Activated CD8-positive, alpha-beta memory T cell treated with anti-CD3 and anti-CD28 coated beads for 36 hours (primary cell): ENCODE measurements around the gene OR2T2. TPM values are rescaled to one million over a fixed set of nuclear protein-coding genes. Genes with fewer than 3 reads are reported as not detected.
"Not testable (repeated sequence)": the region's sequence is repeated elsewhere in the genome, so short reads cannot be mapped to it uniquely, and the experiment has no call there.

Source experiments
- CTCF ChIA-PET: fragments of 350-600 bp; sonication (Branson Sonifier 250); formaldehyde crosslinking; loops from one replicate; lab custom pipeline; 2021; ENCODE audit warnings: antibody characterized with exemption; lab: Charles Lee
- POLR2A ChIA-PET: fragments of 350-600 bp; sonication (Branson Sonifier 250); formaldehyde crosslinking; loops from one replicate; lab custom pipeline; 2021; ENCODE audit warnings: antibody characterized with exemption; lab: Charles Lee
- total RNA-seq, 2 experiments: library from RNA; stranded (reverse); gene quantifications; one replicate each; pipeline ENCODE4 v1.2.3, GENCODE V29; 2021

The OR2T2 gene
- total RNA-seq, 2 experiments from 2014 or later, result not detected

DNA sequence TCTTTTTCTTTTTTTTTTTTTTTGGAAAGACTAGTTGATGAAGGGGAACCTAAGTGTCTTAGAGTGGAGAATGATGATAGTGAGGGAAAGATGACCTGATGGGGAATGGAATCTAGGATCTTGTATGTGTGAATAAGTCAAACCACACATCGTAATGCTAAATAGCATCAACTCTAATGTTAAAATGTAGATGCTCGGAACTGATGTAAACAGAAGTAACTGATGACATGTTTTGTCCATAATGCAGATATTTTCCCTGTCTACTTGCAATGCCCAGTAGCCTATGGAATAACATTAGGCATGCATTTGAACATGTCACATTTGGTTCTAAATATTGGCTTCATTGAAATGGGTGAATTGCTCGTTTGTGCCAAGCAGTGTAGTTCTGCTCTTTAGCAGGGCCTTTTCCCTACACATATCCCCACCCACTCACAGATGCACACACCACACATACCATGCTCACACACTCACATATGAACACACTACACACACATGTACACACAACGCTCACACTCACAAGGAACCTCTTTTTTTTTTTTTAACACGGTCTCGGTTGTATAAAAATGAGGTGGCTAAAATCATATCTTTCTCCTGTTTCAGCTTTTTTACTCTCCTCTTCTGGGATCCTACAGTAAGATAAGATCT lies 4.5 kb downstream of the OR2T2 start:
- CTCF ChIA-PET, POLR2A ChIA-PET: not testable (repeated sequence)

DNA sequence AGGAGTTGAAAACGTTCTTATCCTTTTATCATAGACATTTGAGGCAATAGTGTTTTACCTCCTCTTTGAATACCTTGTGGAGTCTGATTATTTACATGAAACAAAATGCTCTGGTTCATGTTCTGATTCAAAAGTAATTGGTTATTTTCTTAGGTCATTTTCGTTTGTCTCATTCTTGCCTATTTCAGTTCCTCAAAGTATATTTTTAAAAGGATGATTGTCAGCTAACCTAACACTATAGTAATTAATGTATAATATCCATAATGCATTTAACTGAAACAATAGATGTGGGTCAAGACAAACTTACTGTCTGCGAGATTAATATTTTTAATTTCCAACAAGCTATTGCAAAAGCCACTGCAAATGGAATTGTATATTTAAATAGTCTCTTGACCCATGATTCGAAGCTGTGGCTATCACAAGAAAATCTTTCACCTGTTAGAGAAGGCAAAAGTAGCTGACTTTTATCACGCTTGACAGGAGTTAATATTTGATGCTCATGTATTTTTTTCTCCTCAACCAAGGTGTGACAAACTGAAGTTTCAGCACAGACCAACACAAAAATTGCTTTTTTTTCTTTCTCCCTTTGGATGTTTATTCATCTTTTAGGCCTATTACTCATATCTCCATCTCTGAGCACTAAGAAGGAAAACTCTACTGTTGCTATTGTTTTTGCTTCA lies 5.2 kb downstream of the OR2T2 start:
- POLR2A ChIA-PET, CTCF ChIA-PET: not testable (repeated sequence)

DNA sequence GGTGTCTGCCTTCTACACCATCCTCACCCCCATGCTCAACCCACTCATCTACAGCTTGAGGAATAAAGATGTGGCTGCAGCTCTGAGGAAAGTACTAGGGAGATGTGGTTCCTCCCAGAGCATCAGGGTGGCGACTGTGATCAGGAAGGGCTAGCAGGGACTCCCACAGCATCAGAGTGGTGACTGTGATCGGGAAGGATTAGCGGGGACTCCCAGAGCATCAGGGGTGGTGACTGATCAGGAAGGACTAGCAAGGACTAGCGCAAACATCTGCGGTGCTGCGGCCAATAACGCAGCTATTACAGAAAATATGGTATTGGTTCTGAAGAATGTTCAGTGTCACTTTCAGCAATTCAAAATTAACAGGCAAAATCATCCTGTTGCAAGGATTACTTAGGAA lies 8.2 kb downstream of the OR2T2 start:
- CTCF ChIA-PET, result not testable (repeated sequence)

DNA sequence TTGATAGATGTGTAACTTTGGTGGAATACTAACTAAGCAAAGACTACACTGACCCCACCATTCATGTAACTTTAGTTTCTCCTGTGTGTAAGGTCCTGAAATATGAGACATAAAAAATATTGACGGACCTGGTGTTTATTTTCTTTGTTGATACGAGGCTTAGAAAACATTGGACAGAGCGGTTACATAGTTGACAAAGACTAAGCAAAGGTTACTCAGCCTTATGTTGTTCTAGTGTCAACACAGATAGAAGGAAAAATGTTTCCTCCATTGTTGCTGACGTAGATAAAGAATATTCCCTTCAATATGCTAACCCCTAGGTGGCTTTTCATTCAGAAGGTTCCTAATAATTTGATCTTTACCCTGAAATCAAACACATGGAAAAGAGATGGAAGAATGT lies 9.6 kb downstream of the OR2T2 start:
- CTCF ChIA-PET, POLR2A ChIA-PET: not testable (repeated sequence)

More for the DNA sequence above, 8.2 kb downstream of the OR2T2 start:
- POLR2A ChIA-PET, result not testable (repeated sequence)

DNA sequence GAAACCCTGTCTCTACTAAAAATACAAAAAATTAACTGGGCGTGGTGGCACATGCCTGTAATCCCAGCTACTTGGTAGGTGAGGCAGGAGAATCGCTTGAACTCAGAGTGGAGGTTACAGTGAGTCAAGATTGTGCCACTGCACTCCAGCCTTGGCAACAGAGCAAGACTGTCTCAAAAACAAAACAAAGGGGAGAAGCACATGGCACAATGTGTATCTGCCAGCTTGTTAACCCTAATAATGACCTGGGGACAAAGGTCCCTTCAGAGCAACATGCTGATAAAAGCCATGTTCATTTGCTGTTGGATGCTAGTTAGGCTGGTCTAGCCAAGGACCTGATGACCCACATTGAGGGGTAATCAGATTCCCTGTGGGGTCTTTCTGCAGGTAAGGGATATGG lies 11.2 kb downstream of the OR2T2 start:
- CTCF ChIA-PET, POLR2A ChIA-PET: not testable (repeated sequence)

DNA sequence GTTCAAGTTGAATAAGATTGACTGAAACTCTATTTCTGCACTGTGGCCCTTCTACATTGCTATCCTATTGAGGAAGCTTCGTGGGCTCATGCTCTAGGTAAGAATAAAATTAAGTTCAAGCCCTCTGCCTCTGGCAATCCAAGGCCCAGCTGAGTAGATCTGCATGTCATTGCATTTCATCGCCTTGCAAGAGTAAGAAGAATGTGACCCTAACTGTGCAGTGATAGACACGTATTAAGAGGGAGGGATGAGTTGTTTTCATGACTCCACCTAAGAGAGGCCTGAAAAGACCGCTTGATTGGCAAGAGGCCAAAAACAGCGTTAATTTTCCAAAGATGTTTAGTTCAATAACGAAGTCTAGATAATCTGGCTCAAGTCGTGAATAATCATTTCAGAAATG lies 13.7 kb downstream of the OR2T2 start:
- CTCF ChIA-PET, POLR2A ChIA-PET: not testable (repeated sequence)

DNA sequence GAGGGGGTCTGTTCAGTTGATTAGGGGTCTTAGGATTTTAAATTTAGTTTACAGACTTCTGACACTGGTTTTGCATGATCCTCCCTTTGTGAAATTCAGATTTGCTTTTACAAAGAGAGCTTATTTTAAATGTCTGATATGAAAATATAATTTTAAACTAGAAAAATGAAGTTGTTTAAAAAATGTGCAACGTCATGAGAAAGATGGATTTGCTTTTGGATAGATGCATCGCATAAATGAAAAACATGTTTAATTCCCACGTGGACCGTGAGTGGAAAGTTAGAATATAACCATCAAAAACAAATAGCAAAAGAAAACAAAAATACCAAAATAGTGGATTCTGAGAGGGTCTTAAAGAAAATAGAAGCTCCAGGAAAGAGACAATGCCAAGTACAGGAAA lies 25.7 kb downstream of the OR2T2 start:
- ChIA-PET CTCF (no interaction called here), POLR2A (no interaction called here)

DNA sequence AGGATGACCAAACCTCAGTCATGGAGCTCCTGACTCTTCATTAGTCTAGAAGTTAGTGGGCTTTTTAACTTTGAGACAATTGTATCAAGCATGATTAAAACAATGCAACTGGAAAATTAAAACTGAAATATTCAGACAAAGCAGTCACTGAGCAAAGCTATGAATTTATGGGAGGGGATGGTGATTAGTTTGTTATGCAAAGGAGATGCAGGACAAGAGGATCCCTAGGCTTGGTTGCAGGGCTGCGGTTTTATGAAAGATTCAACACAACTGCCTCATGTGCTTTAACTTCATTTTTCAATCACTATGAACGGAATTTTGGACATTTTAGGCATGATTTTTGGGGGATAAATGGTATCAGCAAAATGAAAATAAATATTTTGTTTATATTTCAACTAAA lies 26.7 kb downstream of the OR2T2 start:
- CTCF ChIA-PET, POLR2A ChIA-PET: not testable (repeated sequence)

DNA sequence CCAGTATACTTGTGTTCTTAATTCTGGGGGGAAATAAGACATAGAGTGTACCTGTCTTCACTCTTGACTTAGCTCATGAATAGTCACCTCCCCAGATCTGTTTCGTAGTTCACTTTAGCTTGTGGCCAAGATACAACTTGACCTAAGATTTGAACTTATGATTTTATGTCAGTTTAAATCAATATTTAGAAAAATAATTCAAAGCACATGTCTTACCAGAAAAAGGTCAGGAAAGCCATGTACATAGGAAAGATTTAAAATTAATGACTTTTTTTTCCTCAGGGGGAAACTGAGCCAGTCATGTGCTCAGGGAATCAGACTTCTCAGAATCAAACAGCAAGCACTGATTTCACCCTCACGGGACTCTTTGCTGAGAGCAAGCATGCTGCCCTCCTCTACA lies 27.6 kb downstream of the OR2T2 start, which contains the start of gene OR2T3:
Gene OR2T3, plus strand, starts transcription at position 301 of the 400 bp plus-strand sequence. Its CDS starts 0 bp downstream, at position 301.
- POLR2A ChIA-PET, CTCF ChIA-PET: not testable (repeated sequence)

DNA sequence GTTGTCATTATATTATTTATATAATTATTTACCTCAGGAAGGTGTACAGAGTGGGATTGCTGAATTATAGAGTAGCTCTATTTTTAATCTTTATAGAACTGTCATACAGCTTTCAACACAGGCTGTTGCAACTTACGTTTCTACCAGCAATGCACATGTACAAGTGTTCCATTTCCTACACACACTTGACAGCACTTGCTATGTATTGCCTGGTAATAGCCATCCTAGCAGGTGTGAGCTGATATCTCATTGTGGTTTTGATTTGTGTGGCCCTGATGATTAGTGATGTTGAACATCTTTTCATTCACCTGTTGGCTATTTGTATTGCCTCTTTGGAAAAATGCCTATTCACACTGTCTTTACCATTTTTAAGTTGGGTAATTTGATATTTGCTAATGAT lies 30.2 kb downstream of the OR2T2 start:
- CTCF ChIA-PET, POLR2A ChIA-PET: not testable (repeated sequence)

DNA sequence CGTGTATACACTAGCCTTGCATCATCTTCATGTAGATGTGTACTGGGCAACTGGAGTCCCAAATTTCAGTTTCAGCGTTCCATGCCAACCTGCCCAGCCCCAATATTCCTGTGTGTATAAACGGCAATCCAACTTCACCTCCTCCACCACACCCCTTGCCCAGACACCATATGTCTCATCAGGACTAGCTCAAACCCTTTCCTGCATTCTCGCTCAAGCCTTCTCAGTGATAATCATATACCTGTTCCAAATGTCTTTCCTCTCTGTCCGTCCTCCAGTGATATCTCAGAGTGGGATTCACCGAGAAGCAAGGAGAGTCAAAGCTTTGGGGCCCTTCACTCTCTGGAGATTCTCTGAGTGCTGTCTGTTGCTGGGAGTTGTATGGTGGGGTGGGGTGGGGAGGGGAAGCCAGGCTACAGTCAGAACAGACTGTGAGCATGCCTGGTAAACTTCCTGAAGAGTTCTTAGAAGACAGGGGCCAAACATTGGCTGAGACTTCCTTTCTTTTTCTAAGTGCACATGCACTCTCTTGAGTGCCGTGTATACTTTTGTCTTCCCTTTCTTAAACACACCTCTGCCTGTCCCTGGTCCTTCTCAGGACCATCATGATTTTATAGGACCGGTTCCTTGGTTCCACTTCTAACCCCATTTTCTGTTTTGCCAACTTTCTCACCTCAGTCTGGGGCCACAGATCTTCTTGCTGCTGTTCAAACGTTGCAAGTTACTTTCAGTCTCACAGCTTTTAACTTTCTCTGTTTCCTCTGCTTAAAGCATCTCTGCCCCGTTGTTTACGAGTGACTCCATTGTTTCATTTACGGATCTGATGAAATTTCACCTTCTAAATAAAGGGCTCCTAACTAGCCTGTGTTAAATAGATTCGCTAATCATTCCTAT lies 36.5 kb downstream of the OR2T2 start:
- CTCF ChIA-PET, POLR2A ChIA-PET: not testable (repeated sequence)

DNA sequence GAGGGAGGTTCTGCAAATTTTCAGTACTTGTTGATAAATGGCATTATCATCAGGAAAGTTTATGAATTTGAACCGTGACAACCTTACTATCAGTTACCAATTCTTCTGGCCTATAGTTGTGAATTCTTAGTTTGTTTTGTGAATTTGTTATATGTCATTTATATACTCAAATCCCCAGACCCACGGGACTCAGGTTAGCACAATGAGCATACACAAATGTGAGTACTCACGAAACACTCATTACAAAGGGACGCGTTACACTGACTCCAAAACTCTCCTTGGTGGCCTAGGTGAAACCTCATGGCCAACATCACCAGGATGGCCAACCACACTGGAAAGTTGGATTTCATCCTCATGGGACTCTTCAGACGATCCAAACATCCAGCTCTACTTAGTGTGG lies 42.9 kb downstream of the OR2T2 start, which contains the start of gene OR2T5:
Gene OR2T5, plus strand, starts transcription at position 301 of the 400 bp plus-strand sequence. Its CDS starts 0 bp downstream, at position 301.
- POLR2A ChIA-PET, CTCF ChIA-PET: not testable (repeated sequence)

DNA sequence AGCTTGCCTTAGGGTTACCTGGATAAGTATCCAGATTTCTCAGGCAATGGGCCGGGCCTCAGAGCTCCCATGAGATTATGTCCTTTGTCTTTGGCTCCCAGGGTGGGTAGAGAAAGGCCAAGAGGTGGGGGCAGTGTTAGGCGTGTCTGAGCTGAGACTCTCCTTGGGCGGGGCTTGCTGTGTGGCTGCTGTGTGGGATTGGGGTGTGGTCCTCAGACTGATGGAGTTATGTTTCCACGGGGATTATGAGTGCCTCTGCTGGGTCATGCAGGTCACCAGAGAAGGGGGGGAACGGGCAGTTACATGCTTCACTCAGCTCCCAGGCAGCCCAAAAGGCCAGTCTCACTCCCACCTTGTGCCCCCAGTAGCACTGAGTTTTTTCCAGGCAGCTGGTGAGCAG lies 51.2 kb downstream of the OR2T2 start:
- CTCF ChIA-PET, POLR2A ChIA-PET: not testable (repeated sequence)

DNA sequence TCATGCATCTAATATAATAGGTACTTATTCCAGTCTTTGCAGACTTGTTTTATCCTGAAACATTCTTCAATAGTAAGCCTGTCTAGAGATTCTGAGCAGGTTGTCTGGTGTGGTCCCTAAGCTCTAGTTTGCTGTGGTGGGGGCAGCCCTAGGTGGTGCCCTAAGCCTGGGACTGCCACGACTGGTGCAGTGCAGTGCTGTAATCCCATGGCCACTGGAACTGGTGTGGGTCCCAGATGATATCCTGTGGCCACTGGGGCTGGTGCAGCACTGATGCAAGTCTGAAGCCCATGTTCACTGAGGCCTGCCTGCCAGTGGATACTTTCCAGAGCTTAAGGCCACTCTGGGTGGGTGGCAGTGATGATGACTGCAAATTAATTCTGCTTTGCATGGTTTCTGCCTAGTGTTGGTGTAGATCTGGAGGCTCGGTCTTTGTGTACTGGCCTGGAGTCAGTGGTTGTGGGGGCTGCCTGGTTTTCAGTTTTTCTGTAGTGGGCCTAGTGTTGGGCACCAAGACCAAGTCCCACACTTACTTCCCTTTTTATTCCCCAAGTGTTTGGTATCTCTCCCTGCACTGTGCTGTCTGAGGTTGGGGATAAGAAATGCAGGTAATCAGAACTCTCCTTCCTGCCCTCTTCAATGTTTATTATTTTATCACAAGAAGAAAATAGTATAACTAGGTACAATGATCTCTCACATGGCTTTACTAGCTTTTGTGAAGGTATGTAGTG lies 55.0 kb downstream of the OR2T2 start:
- CTCF ChIA-PET, POLR2A ChIA-PET: not testable (repeated sequence)

Other genes with a start within 250 kb of the OR2T2 start
- gene OR2M3, start 248.4 kb upstream of the OR2T2 start, total RNA-seq, result not detected
- not detected for gene OR2M4, start 214.2 kb upstream of the OR2T2 start, total RNA-seq
- gene OR2T33, start 167.7 kb upstream of the OR2T2 start, total RNA-seq, result not detected
- not detected for gene OR2T12, start 142.2 kb upstream of the OR2T2 start, total RNA-seq
- not detected for gene OR2M7, start 121.1 kb upstream of the OR2T2 start, total RNA-seq
- not detected for gene OR14C36, start 96.9 kb upstream of the OR2T2 start, total RNA-seq
- gene OR2T4, start 84.0 kb upstream of the OR2T2 start, total RNA-seq, result not detected
- not detected for gene OR2T6, start 69.9 kb upstream of the OR2T2 start, total RNA-seq
- not detected for gene OR2T1, start 42.6 kb upstream of the OR2T2 start, total RNA-seq
- not detected for gene OR2T3, start 27.7 kb downstream of the OR2T2 start, total RNA-seq
- gene OR2T5, start 43.0 kb downstream of the OR2T2 start, total RNA-seq, result not detected
- not detected for gene OR2G6, start 62.4 kb downstream of the OR2T2 start, total RNA-seq
- gene OR2T29, start 117.1 kb downstream of the OR2T2 start, total RNA-seq, result not detected
- not detected for gene OR2T34, start 129.1 kb downstream of the OR2T2 start, total RNA-seq
- not detected for gene OR2T10, start 152.1 kb downstream of the OR2T2 start, total RNA-seq
- not detected for gene OR2T11, start 189.5 kb downstream of the OR2T2 start, total RNA-seq
- not detected for gene OR2T35, start 199.6 kb downstream of the OR2T2 start, total RNA-seq
- not detected for gene OR2T27, start 209.9 kb downstream of the OR2T2 start, total RNA-seq